HFFc6 (cell line): Measurements from ENCODE around the gene IQCH. TPM values are rescaled to one million over a fixed set of nuclear protein-coding genes. Genes with fewer than 3 reads are reported as not detected.
"Not testable (repeated sequence)": the region's sequence is repeated elsewhere in the genome, so short reads cannot be mapped to it uniquely, and the experiment has no call there.

Experiments used
- DNase-seq: peaks from one replicate; pipeline ENCODE4 v3.0.0-alpha.2; 2018
- H3K27ac Mint-ChIP-seq: 2 replicates; pipeline ENCODE4 v1.8.0; 2020; ENCODE audit warnings: mild to moderate bottlenecking, mixed read lengths
- H3K27me3 Mint-ChIP-seq: 2 replicates; pipeline ENCODE4 v1.8.0; 2021; ENCODE audit warnings: mild to moderate bottlenecking, moderate library complexity, mixed read lengths; ENCODE audit not compliant: insufficient read depth
- H3K36me3 Mint-ChIP-seq: 2 replicates; pipeline ENCODE4 v1.8.0; 2021; ENCODE audit warnings: low read depth, mixed read lengths
- H3K4me1 Mint-ChIP-seq: 2 replicates; pipeline ENCODE4 v1.8.0; 2020; ENCODE audit warnings: low read depth, mixed read lengths
- H3K4me3 Mint-ChIP-seq: 2 replicates; pipeline ENCODE4 v1.8.0; 2020; ENCODE audit warnings: mild to moderate bottlenecking, moderate library complexity, mixed read lengths
- H3K9me3 Mint-ChIP-seq: 2 replicates; pipeline ENCODE4 v1.8.0; 2020; ENCODE audit warnings: mild to moderate bottlenecking, mixed read lengths
- total RNA-seq, 6 experiments: library from RNA; stranded (reverse); fragmentation: NEBNext Ultra II Directional; extraction: Animal tissue kit (Norgen Biotek cat#: 25700); gene quantifications; 2 replicates in 1 of 6; 3 replicates in 5 of 6; pipeline ENCODE4 v1.2.3, GENCODE V29; 2021
- TF ChIP-seq, protein P1 (sequence below): fragments of 200-600 bp; sonication (generic); IDR thresholded peaks from 2 replicates; pipeline ENCODE4 v1.5.0; 2021; ENCODE audit warnings: antibody characterized with exemption, mild to moderate bottlenecking

Gene IQCH
- total RNA-seq, 6 experiments from 2014 or later = 1.1 to 2.2 (median 1.5) TPM

DNA sequence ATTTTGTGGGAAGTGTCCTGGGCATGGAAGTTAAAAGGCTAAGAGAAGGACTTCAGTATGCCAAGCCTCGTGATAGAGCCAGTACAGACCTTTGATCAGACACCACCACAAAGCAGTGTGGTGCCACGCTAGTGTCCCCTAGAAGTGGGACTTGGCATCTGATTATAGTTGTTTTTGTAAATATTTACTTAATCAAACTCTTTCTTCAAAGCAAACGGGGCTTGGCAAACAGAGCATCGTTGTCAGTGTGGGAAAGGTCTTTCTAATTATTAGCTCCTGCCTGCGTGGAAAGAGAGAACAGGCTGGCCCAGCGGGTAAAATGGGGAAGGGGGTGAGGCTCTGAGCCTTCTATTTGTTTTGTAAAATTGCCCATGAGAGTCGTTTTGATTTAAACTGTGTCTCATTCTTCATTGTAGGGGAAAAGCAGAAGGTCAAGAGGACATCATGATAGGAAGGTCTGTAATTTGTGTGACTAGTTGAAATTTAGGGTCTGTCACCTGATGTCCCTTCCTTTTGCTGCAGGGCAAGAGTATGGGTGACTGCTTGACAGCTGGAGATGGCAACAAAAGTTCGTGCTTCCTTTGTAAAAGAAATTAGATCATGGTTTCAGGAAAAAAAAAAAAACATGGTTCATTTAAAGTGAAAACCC, 105.0 kb downstream of the IQCH start:
- TF ChIP-seq, protein P1, sequence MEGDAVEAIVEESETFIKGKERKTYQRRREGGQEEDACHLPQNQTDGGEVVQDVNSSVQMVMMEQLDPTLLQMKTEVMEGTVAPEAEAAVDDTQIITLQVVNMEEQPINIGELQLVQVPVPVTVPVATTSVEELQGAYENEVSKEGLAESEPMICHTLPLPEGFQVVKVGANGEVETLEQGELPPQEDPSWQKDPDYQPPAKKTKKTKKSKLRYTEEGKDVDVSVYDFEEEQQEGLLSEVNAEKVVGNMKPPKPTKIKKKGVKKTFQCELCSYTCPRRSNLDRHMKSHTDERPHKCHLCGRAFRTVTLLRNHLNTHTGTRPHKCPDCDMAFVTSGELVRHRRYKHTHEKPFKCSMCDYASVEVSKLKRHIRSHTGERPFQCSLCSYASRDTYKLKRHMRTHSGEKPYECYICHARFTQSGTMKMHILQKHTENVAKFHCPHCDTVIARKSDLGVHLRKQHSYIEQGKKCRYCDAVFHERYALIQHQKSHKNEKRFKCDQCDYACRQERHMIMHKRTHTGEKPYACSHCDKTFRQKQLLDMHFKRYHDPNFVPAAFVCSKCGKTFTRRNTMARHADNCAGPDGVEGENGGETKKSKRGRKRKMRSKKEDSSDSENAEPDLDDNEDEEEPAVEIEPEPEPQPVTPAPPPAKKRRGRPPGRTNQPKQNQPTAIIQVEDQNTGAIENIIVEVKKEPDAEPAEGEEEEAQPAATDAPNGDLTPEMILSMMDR = no peak
- Mint-ChIP-seq H3K9me3 (no peaks in the 10 kb centered on the region), H3K27me3 (peaks cover 5% of the 10 kb centered on the region), H3K36me3 (no peaks in the 10 kb centered on the region; the same call in 1 of the 2 replicates), H3K4me3 (no peak overlapping the region), H3K4me1 (peaks cover 10% of the 10 kb centered on the region), H3K27ac (no peak overlapping the region)
- no peak for DNase-seq

- H3K27ac Mint-ChIP-seq = no peak overlapping the region
- no peaks in the 10 kb centered on the region; the same call in 1 of the 2 replicates for H3K36me3 Mint-ChIP-seq
- H3K27me3 Mint-ChIP-seq = peaks cover 2% of the 10 kb centered on the region
- H3K9me3 Mint-ChIP-seq = no peaks in the 10 kb centered on the region
- TF ChIP-seq, protein P1 = no peak
- H3K4me3 Mint-ChIP-seq = no peak overlapping the region
- peaks cover 10% of the 10 kb centered on the region for H3K4me1 Mint-ChIP-seq
- DNase-seq = no peak
Measured at GRCh38 chr15:67361100-67361499, 106.5 kb downstream of the IQCH start.

DNA sequence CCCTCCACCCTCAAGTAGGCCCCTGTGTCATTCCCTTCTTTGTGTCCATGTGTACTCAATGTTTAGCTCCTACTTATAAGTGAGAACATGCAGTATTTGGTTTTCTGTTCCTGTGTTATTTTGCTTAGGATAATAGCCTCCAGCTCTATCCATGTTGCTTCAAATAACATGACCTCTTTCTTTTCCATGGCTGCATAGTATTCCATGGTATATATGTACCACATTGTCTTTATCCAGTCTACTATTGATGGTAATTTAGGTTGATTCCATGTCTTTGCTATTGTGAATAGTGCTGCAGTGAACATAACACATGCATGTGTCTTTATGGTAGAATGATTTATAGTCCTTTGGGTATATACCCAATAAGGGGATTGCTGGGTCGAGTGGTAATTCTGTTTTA, 109.1 kb downstream of the IQCH start:
- not testable (repeated sequence) for H3K36me3 Mint-ChIP-seq, H3K27me3 Mint-ChIP-seq, H3K9me3 Mint-ChIP-seq, H3K4me1 Mint-ChIP-seq, H3K4me3 Mint-ChIP-seq, H3K27ac Mint-ChIP-seq, DNase-seq

- peaks cover 9% of the 10 kb centered on the region for H3K27me3 Mint-ChIP-seq
- TF ChIP-seq, protein P1 = no peak
- H3K4me1 Mint-ChIP-seq = peaks cover 10% of the 10 kb centered on the region
- H3K36me3 Mint-ChIP-seq = no peaks in the 10 kb centered on the region; the same call in 1 of the 2 replicates
- no peak for DNase-seq
- no peak overlapping the region for H3K27ac Mint-ChIP-seq
- H3K9me3 Mint-ChIP-seq = no peaks in the 10 kb centered on the region
- H3K4me3 Mint-ChIP-seq = no peak overlapping the region
Measured at GRCh38 chr15:67365994-67366393, 111.4 kb downstream of the IQCH start.

- Mint-ChIP-seq H3K4me3 (no peak overlapping the region), H3K27ac (no peak overlapping the region)
- TF ChIP-seq, protein P1 = no peak
Measured at GRCh38 chr15:67366904-67367303, 112.3 kb downstream of the IQCH start.

DNA sequence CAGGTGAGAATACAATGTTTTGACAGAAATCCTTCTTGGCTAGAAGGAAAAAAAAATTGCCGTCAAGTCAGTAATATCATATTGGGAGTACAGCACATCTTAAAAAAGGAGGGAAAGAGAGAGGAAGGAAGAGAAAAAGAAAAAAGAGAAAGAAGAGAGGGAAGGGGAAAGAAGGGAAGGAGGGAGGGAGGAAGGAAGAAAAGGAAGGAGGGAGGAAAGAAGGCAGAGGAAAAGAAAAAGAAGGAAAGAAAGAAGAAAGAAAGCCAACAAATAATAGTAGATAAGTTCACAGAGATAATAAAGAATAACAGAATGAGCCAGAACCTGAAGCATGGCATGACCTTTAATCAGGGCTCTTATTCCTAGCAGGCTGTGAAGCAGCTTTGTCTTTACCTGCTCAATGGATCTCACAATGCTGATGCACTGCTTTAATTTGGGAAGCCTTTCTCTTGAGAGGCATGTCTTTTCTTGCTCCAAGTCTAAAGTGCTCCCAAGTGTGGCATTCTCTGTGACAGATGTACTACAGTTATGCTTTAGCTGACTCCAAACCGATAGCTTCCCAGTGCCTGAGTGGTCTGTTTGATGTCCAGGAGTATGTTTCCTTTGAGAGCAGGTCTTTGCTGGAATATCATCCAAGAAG, 114.9 kb downstream of the IQCH start:
- no peak overlapping the region for H3K4me3 Mint-ChIP-seq
- H3K27ac Mint-ChIP-seq = no peak overlapping the region
- DNase-seq = no peak
- H3K4me1 Mint-ChIP-seq = peaks cover under 1% of the 10 kb centered on the region; the same call in 1 of the 2 replicates
- peaks cover 9% of the 10 kb centered on the region for H3K27me3 Mint-ChIP-seq
- TF ChIP-seq, protein P1 = no peak
- H3K9me3 Mint-ChIP-seq = no peaks in the 10 kb centered on the region
- no peaks in the 10 kb centered on the region for H3K36me3 Mint-ChIP-seq

More at GRCh38 chr15:67366904-67367303, 112.3 kb downstream of the IQCH start:
- H3K4me1 Mint-ChIP-seq = peaks cover 10% of the 10 kb centered on the region
- no peaks in the 10 kb centered on the region for H3K9me3 Mint-ChIP-seq
- peaks cover 9% of the 10 kb centered on the region for H3K27me3 Mint-ChIP-seq
- no peak for DNase-seq
- no peaks in the 10 kb centered on the region; the same call in 1 of the 2 replicates for H3K36me3 Mint-ChIP-seq
